H1 (cell line): Measurements from ENCODE around the gene ACCS. TPM values are rescaled to one million over a fixed set of nuclear protein-coding genes. Genes with fewer than 3 reads are reported as not detected.

Experiments used
- CTCF ChIA-PET: fragments of 300-600 bp; sonication (Branson Sonifier 250); formaldehyde crosslinking; loops from one replicate; lab custom pipeline; 2021; ENCODE audit not compliant: partially characterized antibody; lab: Charles Lee
- POLR2A ChIA-PET: fragments of 300-600 bp; sonication (Branson Sonifier 250); formaldehyde crosslinking; loops from one replicate; lab custom pipeline; 2021; ENCODE audit warnings: inconsistent platforms; ENCODE audit not compliant: partially characterized antibody; lab: Charles Lee
- DNase-seq, 2 experiments: peaks; one replicate each; pipeline versions ENCODE4 v3.0.0 to v3.0.0-alpha.2; 2010 to 2022; ENCODE audit warnings: low spot score in 2 of 2, low read depth in 1 of 2, mixed read lengths in 1 of 2
- FAIRE-seq: peaks from 2 replicates; lab custom pipeline; 2011; peaks lifted over from hg19 to GRCh38; lab: Jason Lieb, UNC
- H2AFZ ChIP-seq: 2 replicates; pipeline ENCODE4 v1.8.1; 2012; ENCODE audit warnings: low read length, inconsistent platforms
- H2AK5ac ChIP-seq: 2 replicates; pipeline ENCODE4 v1.6.1; 2013; ENCODE audit warnings: low read depth, low read length
- H2BK120ac ChIP-seq: replicated peaks from 2 replicates; pipeline ENCODE3; 2013; ENCODE audit warnings: low read depth, low read length, inconsistent platforms
- H2BK12ac ChIP-seq: 2 replicates; pipeline ENCODE4 v1.6.1; 2013; ENCODE audit warnings: low read depth, low read length
- H2BK15ac ChIP-seq: 2 replicates; pipeline ENCODE4 v1.6.1; 2013; ENCODE audit warnings: low read length
- H2BK20ac ChIP-seq: 2 replicates; pipeline ENCODE4 v1.6.1; 2013; ENCODE audit warnings: low read length
- H2BK5ac ChIP-seq: 2 replicates; pipeline ENCODE4 v1.6.1; 2013; ENCODE audit warnings: low read depth, low read length
- H3K14ac ChIP-seq: 2 replicates; pipeline ENCODE4 v1.6.1; 2013; ENCODE audit warnings: inconsistent platforms; ENCODE audit not compliant: insufficient read length
- H3K18ac ChIP-seq: 2 replicates; pipeline ENCODE4 v1.6.1; 2013; ENCODE audit warnings: low read length; ENCODE audit errors: extremely low read depth
- H3K23ac ChIP-seq: 2 replicates; pipeline ENCODE4 v1.6.1; 2013; ENCODE audit warnings: inconsistent platforms; ENCODE audit not compliant: insufficient read length
- H3K23me2 ChIP-seq: 2 replicates; pipeline ENCODE4 v1.6.1; 2013; ENCODE audit warnings: low read depth, low read length
- H3K27ac ChIP-seq: 2 replicates; pipeline ENCODE4 v1.6.1; 2011; ENCODE audit warnings: low read depth, low read length, inconsistent platforms
- H3K27me3 ChIP-seq, 4 experiments: replicated peaks in 1 of 4; 1 replicate in 1 of 4; 2 replicates in 3 of 4; pipeline versions ENCODE4 v1.6.1 to v1.8.1; 2011 to 2013; ENCODE audit warnings: low read length in 3 of 4, mild to moderate bottlenecking in 3 of 4, inconsistent platforms in 2 of 4, mixed read lengths in 2 of 4, moderate library complexity in 1 of 4; ENCODE audit not compliant: control insufficient read depth in 3 of 4, insufficient read depth in 3 of 4; ENCODE audit errors: extremely low read depth in 1 of 4
- H3K36me3 ChIP-seq, 4 experiments: 2 replicates each; pipeline versions ENCODE4 v1.6.1 to v1.8.1; 2011 to 2013; ENCODE audit warnings: mild to moderate bottlenecking in 4 of 4, low read length in 3 of 4, moderate library complexity in 2 of 4, control low read depth in 1 of 4, inconsistent platforms in 1 of 4; ENCODE audit not compliant: insufficient read depth in 4 of 4, control insufficient read depth in 2 of 4
- H3K4ac ChIP-seq: replicated peaks from 2 replicates; pipeline ENCODE3; 2013; ENCODE audit warnings: low read length, low read depth, mixed read lengths, inconsistent platforms; ENCODE audit not compliant: insufficient read length
- H3K4me1 ChIP-seq, 4 experiments: replicated peaks in 1 of 4; 1 replicate in 1 of 4; 2 replicates in 3 of 4; pipeline versions ENCODE4 v1.6.1 to v1.8.1; 2011 to 2013; ENCODE audit warnings: low read length in 3 of 4, inconsistent platforms in 2 of 4, mixed read lengths in 1 of 4; ENCODE audit not compliant: insufficient read depth in 4 of 4, control insufficient read depth in 3 of 4
- H3K4me2 ChIP-seq, 2 experiments: 2 replicates each; pipeline versions ENCODE4 v1.6.1 to v1.8.1; 2011 to 2013; ENCODE audit warnings: low read depth in 2 of 2, low read length in 2 of 2, control low read depth in 1 of 2, inconsistent platforms in 1 of 2, mild to moderate bottlenecking in 1 of 2; ENCODE audit not compliant: insufficient read depth in 1 of 2
- H3K4me3 ChIP-seq, 4 experiments: fragments of 200-600, 300-600 bp in 1 of 4; sonication (generic), shearing (Covaris generic), sonication (Bioruptor Twin) in 1 of 4; 2 replicates each; pipeline versions ENCODE4 v1.5.1 to v1.8.1; 2011 to 2016; ENCODE audit warnings: low read length in 4 of 4, low read depth in 3 of 4, control low read depth in 2 of 4, inconsistent platforms in 2 of 4, mild to moderate bottlenecking in 2 of 4, mixed read lengths in 1 of 4, moderate library complexity in 1 of 4; ENCODE audit not compliant: insufficient read depth in 2 of 4; ENCODE audit errors: extremely low read depth in 1 of 4
- H3K56ac ChIP-seq: replicated peaks from 2 replicates; pipeline ENCODE3; 2013; ENCODE audit warnings: low read depth, mild to moderate bottlenecking, mixed read lengths, low read length, inconsistent platforms; ENCODE audit not compliant: insufficient read length
- H3K79me1 ChIP-seq: 2 replicates; pipeline ENCODE4 v1.6.1; 2013; ENCODE audit warnings: low read depth, low read length, control low read depth
- H3K79me2 ChIP-seq, 2 experiments: 2 replicates each; pipeline versions ENCODE4 v1.6.1 to v1.8.1; 2012 to 2013; ENCODE audit warnings: low read length in 2 of 2, mild to moderate bottlenecking in 2 of 2, inconsistent platforms in 1 of 2; ENCODE audit not compliant: insufficient read depth in 2 of 2, control insufficient read depth in 1 of 2
- H3K9ac ChIP-seq, 4 experiments: replicated peaks in 1 of 4; 1 replicate in 1 of 4; 2 replicates in 3 of 4; pipeline versions ENCODE4 v1.6.1 to v1.8.1; 2011 to 2013; ENCODE audit warnings: low read depth in 3 of 4, low read length in 3 of 4, control low read depth in 2 of 4, mild to moderate bottlenecking in 2 of 4, moderate library complexity in 2 of 4, inconsistent platforms in 1 of 4; ENCODE audit errors: extremely low read depth in 1 of 4
- H3K9me3 ChIP-seq, 2 experiments: 2 replicates each; pipeline versions ENCODE4 v1.6.1 to v1.8.1; 2012 to 2013; ENCODE audit warnings: mild to moderate bottlenecking in 2 of 2, moderate library complexity in 2 of 2, control low read depth in 1 of 2, inconsistent platforms in 1 of 2, low read depth in 1 of 2, low read length in 1 of 2, mixed read lengths in 1 of 2; ENCODE audit not compliant: insufficient read depth in 2 of 2
- H4K20me1 ChIP-seq, 2 experiments: replicated peaks in 1 of 2; 2 replicates each; pipeline versions ENCODE3 to v1.8.1; 2011 to 2013; ENCODE audit warnings: inconsistent platforms in 2 of 2, low read length in 2 of 2, mild to moderate bottlenecking in 1 of 2; ENCODE audit not compliant: insufficient read depth in 2 of 2, control insufficient read depth in 1 of 2
- H4K5ac ChIP-seq: 2 replicates; pipeline ENCODE4 v1.6.1; 2013; ENCODE audit warnings: low read length, low read depth, mixed read lengths, inconsistent platforms; ENCODE audit not compliant: insufficient read length
- H4K8ac ChIP-seq: 2 replicates; pipeline ENCODE4 v1.8.0; 2013; ENCODE audit warnings: mild to moderate bottlenecking, moderate library complexity, low read length, inconsistent platforms; ENCODE audit not compliant: insufficient read depth; ENCODE audit errors: extremely low read depth
- H4K91ac ChIP-seq: replicated peaks from 2 replicates; pipeline ENCODE3; 2013; ENCODE audit warnings: low read length, mixed read lengths, inconsistent platforms; ENCODE audit not compliant: insufficient read length
- CEBPB ChIP-seq: IDR thresholded peaks from 2 replicates; pipeline ENCODE4 v1.6.1; 2012; ENCODE audit warnings: low read depth, low read length
- CHD2 ChIP-seq: IDR thresholded peaks from 2 replicates; pipeline ENCODE4 v1.6.1; 2012; ENCODE audit warnings: low read length, improper control_type of control experiment
- EGR1 ChIP-seq: IDR thresholded peaks from 2 replicates; pipeline ENCODE4 v1.6.1; 2011; ENCODE audit warnings: low read depth, low read length, borderline replicate concordance
- GTF2F1 ChIP-seq: IDR thresholded peaks from 2 replicates; pipeline ENCODE4 v1.6.1; 2012; ENCODE audit warnings: low read depth, low read length, improper control_type of control experiment, borderline replicate concordance
- HDAC2 ChIP-seq, 2 experiments: fragments of 300-600 bp in 1 of 2; sonication (generic) in 1 of 2; IDR thresholded peaks; 2 replicates each; pipeline ENCODE4 v1.6.1; 2011 to 2012; ENCODE audit warnings: low read depth in 2 of 2, low read length in 2 of 2, mild to moderate bottlenecking in 2 of 2, moderate library complexity in 2 of 2, borderline replicate concordance in 1 of 2, inconsistent platforms in 1 of 2
- KDM1A ChIP-seq: fragments of 200-600, 300-600 bp; sonication (generic); IDR thresholded peaks from 2 replicates; pipeline ENCODE4 v1.7.1; 2016; ENCODE audit warnings: mild to moderate bottlenecking, low read length, borderline replicate concordance
- KDM5A ChIP-seq: fragments of 200-600 bp; IDR thresholded peaks from 2 replicates; pipeline ENCODE4 v1.7.1; 2012; ENCODE audit warnings: mild to moderate bottlenecking, low read length, inconsistent platforms, mixed read lengths
- RXRA ChIP-seq: IDR thresholded peaks from 2 replicates; pipeline ENCODE4 v1.6.1; 2011; ENCODE audit warnings: low read depth, mild to moderate bottlenecking, low read length, moderate library complexity; ENCODE audit not compliant: insufficient read depth
- SAP30 ChIP-seq: fragments of 300-600 bp; sonication (generic); IDR thresholded peaks from 2 replicates; pipeline ENCODE4 v1.7.1; 2012; ENCODE audit warnings: low read length, moderate library complexity, mild to moderate bottlenecking, inconsistent platforms; ENCODE audit not compliant: insufficient read depth, insufficient replicate concordance
- SP2 ChIP-seq: IDR thresholded peaks from 2 replicates; pipeline ENCODE4 v1.6.1; 2012; ENCODE audit warnings: mild to moderate bottlenecking, low read length, inconsistent platforms
- WGBS, 2 experiments: shearing (Covaris generic) in 1 of 2; methylation state at CpG; one replicate each; pipeline versions ENCODE4 v1.1.6 to v1.1.7; 2013 to 2015; ENCODE audit warnings: low lambda C conversion rate in 2 of 2, mixed read lengths in 2 of 2, inconsistent platforms in 1 of 2, low coverage in 1 of 2, missing lambda C conversion rate in 1 of 2; ENCODE audit not compliant: insufficient replicate concordance in 2 of 2, insufficient coverage in 1 of 2, insufficient read length in 1 of 2; ENCODE audit errors: extremely low coverage in 1 of 2, missing lambda C conversion rate in 1 of 2; 5-methylcytosine and 5-hydroxymethylcytosine counted together
- polyA plus RNA-seq, 7 experiments: library from polyadenylated mRNA; depleted of rRNA in 3 of 7; stranded (reverse) in 5 of 7; unstranded in 2 of 7; fragments of >200 nt in 5 of 7; fragments of 200-250 nt in 2 of 7; gene quantifications; 1 replicate in 5 of 7; 2 replicates in 1 of 7; 4 replicates in 1 of 7; pipeline versions ENCODE4 v1.2.1 to v1.2.3, GENCODE V29; 2011 to 2013; ENCODE audit warnings: missing spikeins in 2 of 7, mixed read lengths in 2 of 7
- total RNA-seq: library from RNA; stranded (reverse); fragmentation: NEBNext Ultra II Directional; extraction: Animal tissue kit (Norgen Biotek cat#: 25700); gene quantifications from 2 replicates; pipeline ENCODE4 v1.2.1, GENCODE V29; 2021
- TF ChIP-seq, protein P1 (sequence below): IDR thresholded peaks from 2 replicates; pipeline ENCODE4 v1.6.1; 2011; ENCODE audit warnings: low read depth, mild to moderate bottlenecking, low read length; ENCODE audit not compliant: insufficient read depth

The ACCS gene
- total and polyA plus RNA-seq, 2 of the 8 experiments (the other 6 are each of a cell fraction or from before 2014, with no cell fraction given) = 6.0 to 8.0 TPM

DNA sequence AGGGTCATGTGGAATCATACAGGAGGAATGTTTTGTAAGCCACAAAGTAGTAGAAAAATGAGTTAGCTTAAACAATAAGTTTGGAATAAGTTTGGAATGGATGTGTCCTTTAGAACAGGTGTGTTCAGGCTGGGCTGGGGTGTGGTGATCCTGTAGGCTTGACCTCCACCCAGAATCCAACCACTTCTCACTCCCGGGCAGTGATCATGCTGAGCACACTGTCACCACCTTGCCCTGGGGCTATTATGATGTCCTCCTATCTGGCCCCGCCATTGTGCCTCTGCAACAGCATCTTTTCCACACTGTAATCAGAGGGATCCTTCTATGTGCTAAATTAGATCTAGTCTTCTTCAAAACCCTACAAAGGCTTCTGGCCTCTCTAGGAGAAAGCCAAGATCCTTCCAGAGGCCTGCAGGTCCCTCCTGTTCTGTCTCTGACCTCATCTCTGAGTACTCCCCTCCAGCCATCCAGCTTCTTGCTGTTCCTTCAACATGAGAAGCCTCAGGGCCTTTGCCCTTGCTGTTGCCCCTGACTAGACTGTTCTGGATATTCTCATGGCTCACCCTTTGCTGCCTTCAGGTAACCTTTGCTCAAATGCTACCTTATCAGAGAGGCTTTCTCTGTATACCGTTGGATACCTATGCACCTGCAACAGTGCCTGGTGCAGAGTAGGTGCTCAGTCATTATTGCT is 37.1 kb upstream of the ACCS start:
- DNase-seq (peak in 1 of 2 experiments; percentile 29), FAIRE-seq (no peak)
- H3K4me1 ChIP-seq = peaks cover 0 to 11% (median 4%) of the 10 kb centered on the region in 4 experiments; a peak in 6 of 7 replicates
- 93% methylated on average over 3 of the region's 3 CpGs; no CpG with 5 or more reads in 1 of the 2 experiments for WGBS, 2 experiments
- no peak overlapping the region; the same call in 1 of the 2 replicates for H4K8ac ChIP-seq
- no peak overlapping the region for H4K5ac ChIP-seq
- H3K4ac ChIP-seq = no peak overlapping the region
- no peak overlapping the region for H2BK120ac ChIP-seq
- H3K79me1 ChIP-seq = no peaks in the 10 kb centered on the region
- H4K91ac ChIP-seq = no peak overlapping the region
- no peak overlapping the region for H2AFZ ChIP-seq
- H3K9me3 ChIP-seq = peaks cover 0 to 2% of the 10 kb centered on the region in 2 experiments; a peak in 1 of 4 replicates
- TF ChIP-seq GTF2F1 = no peak
- TF ChIP-seq RXRA = no peak
- TF ChIP-seq HDAC2 (IDR thresholded peaks at IDR 0.05; ENCODE audit: borderline replicate concordance in 1 of 2, low read depth in 2 of 2, low read length in 2 of 2) = no peak
- no peak for TF ChIP-seq SP2
- no peak for TF ChIP-seq CEBPB
- no peak for TF ChIP-seq KDM1A
- TF ChIP-seq EGR1 = no peak
- no peak for TF ChIP-seq SAP30
- TF ChIP-seq KDM5A = no peak
- TF ChIP-seq CHD2 = no peak
- TF ChIP-seq, protein P1, sequence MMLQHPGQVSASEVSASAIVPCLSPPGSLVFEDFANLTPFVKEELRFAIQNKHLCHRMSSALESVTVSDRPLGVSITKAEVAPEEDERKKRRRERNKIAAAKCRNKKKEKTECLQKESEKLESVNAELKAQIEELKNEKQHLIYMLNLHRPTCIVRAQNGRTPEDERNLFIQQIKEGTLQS = no peak
- H3K14ac ChIP-seq = no peak overlapping the region
- peak overlapping the region; percentile 57; the same call in 1 of the 2 replicates for H2BK20ac ChIP-seq
- H3K4me2 ChIP-seq = no peak overlapping the region
- H3K23me2 ChIP-seq = no peaks in the 10 kb centered on the region
- ChIA-PET POLR2A (interaction anchor here (0.6 kb wide), 1 partner anchor 1787 kb away, joined by 3 read pairs; no protein-coding TSS in a partner anchor), CTCF (interaction anchor here (0.6 to 2.4 kb wide), 6 partner anchors 8 to 137 kb away, joined by 3 to 10 read pairs (median 6); no protein-coding TSS in a partner anchor)
- H3K27ac ChIP-seq = no peak overlapping the region
- H3K36me3 ChIP-seq = no peaks in the 10 kb centered on the region
- 0 out of 2 replicates have a peak overlapping the region, but pooled peaks have one; percentile 3 for H2BK15ac ChIP-seq
- no peaks in the 10 kb centered on the region for H4K20me1 ChIP-seq
- no peak overlapping the region; the same call in 1 of the 2 replicates for H3K18ac ChIP-seq
- H3K9ac ChIP-seq = no peak overlapping the region
- H3K4me3 ChIP-seq = no peak overlapping the region
- no peak overlapping the region for H3K23ac ChIP-seq
- no peaks in the 10 kb centered on the region for H3K79me2 ChIP-seq
- no peak overlapping the region for H3K56ac ChIP-seq
- no peak overlapping the region for H2BK5ac ChIP-seq
- H3K27me3 ChIP-seq = no peaks in the 10 kb centered on the region
- H2BK12ac ChIP-seq = peak overlapping the region; percentile 56; the same call in 1 of the 2 replicates
- H2AK5ac ChIP-seq = no peak overlapping the region
